Osteoblast (primary cell): Measurements from ENCODE around the gene MDC1. TPM values are rescaled to one million over a fixed set of nuclear protein-coding genes. Genes with fewer than 3 reads are reported as not detected.

Experiments
- DNase-seq: peaks from one replicate; pipeline ENCODE4 v3.0.0; 2011; ENCODE audit warnings: low spot score, mixed read lengths; ENCODE audit not compliant: insufficient read length; ENCODE audit errors: missing footprints
- H2AFZ ChIP-seq: 2 replicates; pipeline ENCODE4 v1.6.0; 2011; ENCODE audit warnings: mild to moderate bottlenecking, low read length
- H3K27ac ChIP-seq: 2 replicates; pipeline ENCODE4 v1.5.1; 2011; ENCODE audit warnings: mild to moderate bottlenecking, low read depth, low read length, moderate library complexity
- H3K27me3 ChIP-seq: 2 replicates; pipeline ENCODE4 v1.6.0; 2012; ENCODE audit warnings: mild to moderate bottlenecking, control low read depth, inconsistent platforms, low read length, moderate library complexity; ENCODE audit not compliant: insufficient read depth
- H3K36me3 ChIP-seq: 2 replicates; pipeline ENCODE4 v1.5.1; 2011; ENCODE audit warnings: mild to moderate bottlenecking, low read length, control low read depth, moderate library complexity; ENCODE audit not compliant: insufficient read depth
- H3K4me1 ChIP-seq: 2 replicates; pipeline ENCODE4 v1.5.1; 2011; ENCODE audit warnings: mild to moderate bottlenecking, low read length, control low read depth, moderate library complexity; ENCODE audit not compliant: insufficient read depth
- H3K4me2 ChIP-seq: 2 replicates; pipeline ENCODE4 v1.6.0; 2011; ENCODE audit warnings: mild to moderate bottlenecking, low read length; ENCODE audit not compliant: insufficient read depth
- H3K4me3 ChIP-seq: fragments of 200-600 bp; sonication (generic); 3 replicates; pipeline ENCODE4 v1.5.1; 2012; ENCODE audit warnings: mild to moderate bottlenecking, low read length, inconsistent platforms; ENCODE audit not compliant: insufficient read depth
- H3K79me2 ChIP-seq: 2 replicates; pipeline ENCODE4 v1.6.0; 2012; ENCODE audit warnings: mild to moderate bottlenecking, low read length, control low read depth, inconsistent platforms; ENCODE audit not compliant: insufficient read depth
- H3K9me3 ChIP-seq: 2 replicates; pipeline ENCODE4 v1.5.1; 2011; ENCODE audit warnings: low read depth, low read length, control low read depth
- H4K20me1 ChIP-seq: 2 replicates; pipeline ENCODE4 v1.6.0; 2012; ENCODE audit warnings: mild to moderate bottlenecking, low read length, control low read depth; ENCODE audit not compliant: insufficient read depth
- total RNA-seq: library from RNA; depleted of rRNA; stranded (reverse); fragments of >200 nt; gene quantifications from 2 replicates; pipeline ENCODE4 v1.2.3, GENCODE V29; 2012
- TF ChIP-seq, protein P1 (sequence below): IDR thresholded peaks from 2 replicates; pipeline ENCODE4 v1.5.1; 2011; ENCODE audit warnings: mild to moderate bottlenecking, low read depth, low read length, moderate library complexity; ENCODE audit errors: extremely low read depth

Gene MDC1
- total RNA-seq, 1 donor = 5.1 TPM

DNA sequence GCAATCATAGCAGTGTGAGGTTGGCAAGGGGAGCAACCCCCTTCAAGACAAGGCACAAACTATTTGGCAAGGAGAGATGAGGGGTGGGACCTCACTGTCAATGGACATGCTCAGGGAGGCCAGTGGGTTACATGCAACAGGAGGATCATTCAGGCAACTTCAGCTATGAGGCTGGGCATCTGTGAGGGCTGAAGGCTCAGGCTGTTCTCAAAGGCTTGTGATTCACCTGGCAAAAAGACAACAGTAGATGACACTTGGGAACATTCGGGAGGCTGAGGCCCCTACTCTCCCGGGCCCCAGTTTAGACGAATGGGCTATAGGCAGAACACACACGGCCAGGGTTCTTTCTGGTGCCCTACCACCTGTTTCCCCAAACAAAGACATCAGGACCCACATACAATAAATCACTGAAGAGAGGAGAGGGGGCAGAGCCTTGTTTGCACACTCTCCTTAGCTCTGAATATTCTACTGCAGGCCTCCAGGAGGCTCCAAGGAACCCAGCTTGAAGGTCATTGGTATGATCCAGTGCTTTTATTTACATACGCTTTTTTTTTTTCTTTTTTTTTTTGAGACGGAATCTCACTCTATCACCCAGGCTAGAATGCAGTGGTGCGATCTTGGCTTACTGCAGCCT is 11.0 kb upstream of the MDC1 start:
- Histone ChIP-seq H3K4me2 (no peak overlapping the region), H3K9me3 (no peaks in the 10 kb centered on the region), H3K4me1 (peaks cover 34% of the 10 kb centered on the region), H3K36me3 (peaks cover 79% of the 10 kb centered on the region), H2AFZ (no peak overlapping the region), H3K27ac (peak overlapping the region; percentile 27), H3K27me3 (no peaks in the 10 kb centered on the region), H4K20me1 (peaks cover 36% of the 10 kb centered on the region), H3K4me3 (no peak overlapping the region), H3K79me2 (peaks cover 31% of the 10 kb centered on the region)
- TF ChIP-seq, protein P1, sequence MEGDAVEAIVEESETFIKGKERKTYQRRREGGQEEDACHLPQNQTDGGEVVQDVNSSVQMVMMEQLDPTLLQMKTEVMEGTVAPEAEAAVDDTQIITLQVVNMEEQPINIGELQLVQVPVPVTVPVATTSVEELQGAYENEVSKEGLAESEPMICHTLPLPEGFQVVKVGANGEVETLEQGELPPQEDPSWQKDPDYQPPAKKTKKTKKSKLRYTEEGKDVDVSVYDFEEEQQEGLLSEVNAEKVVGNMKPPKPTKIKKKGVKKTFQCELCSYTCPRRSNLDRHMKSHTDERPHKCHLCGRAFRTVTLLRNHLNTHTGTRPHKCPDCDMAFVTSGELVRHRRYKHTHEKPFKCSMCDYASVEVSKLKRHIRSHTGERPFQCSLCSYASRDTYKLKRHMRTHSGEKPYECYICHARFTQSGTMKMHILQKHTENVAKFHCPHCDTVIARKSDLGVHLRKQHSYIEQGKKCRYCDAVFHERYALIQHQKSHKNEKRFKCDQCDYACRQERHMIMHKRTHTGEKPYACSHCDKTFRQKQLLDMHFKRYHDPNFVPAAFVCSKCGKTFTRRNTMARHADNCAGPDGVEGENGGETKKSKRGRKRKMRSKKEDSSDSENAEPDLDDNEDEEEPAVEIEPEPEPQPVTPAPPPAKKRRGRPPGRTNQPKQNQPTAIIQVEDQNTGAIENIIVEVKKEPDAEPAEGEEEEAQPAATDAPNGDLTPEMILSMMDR = peak; percentile 38
- DNase-seq = peak; percentile 79

DNA sequence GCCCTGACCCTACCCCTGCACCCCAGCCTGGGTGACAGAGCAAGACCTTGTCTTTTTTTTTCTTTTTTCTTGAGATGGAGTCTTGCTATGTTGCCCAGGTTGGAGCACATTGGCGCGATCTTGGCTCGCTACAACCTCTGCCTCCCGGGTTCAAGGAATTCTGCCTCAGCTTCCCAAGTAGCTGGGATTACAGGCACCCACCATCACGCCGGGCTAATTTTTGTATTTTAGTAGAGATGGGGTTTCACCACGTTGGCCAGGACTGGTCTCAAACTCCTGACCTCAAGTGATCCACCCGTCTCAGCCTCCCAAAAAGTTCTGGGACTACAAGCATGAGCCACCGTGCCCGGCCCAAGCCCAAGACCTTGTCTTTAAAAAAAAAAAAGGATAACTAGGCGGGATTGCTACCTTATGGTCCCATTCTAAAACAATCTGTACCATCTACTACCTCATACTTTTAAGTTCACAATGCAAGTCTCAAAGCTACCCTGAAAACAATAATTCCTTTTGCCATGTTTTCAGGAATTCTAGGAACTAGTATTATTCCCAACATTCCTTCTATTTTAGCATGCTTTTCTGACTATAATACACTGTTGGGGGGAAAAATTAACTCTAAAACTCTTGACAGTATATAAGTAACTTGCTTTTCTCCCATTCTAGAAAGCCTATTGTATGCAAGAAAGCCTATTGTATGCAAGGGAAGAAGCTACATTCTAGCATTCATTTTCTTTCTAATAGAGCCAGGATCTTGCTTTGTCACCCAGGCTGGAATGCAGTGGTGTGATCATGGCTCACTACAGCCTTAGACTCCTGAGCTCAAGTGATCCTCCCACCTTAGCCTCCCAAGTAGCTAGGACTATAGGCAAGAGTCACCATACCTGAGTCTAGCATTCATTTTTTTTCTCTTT is 9.7 kb upstream of the MDC1 start:
- no peak overlapping the region for H2AFZ ChIP-seq
- H3K27ac ChIP-seq = peak overlapping the region; percentile 7
- H3K36me3 ChIP-seq = peaks cover 79% of the 10 kb centered on the region
- peaks cover 37% of the 10 kb centered on the region for H3K79me2 ChIP-seq
- TF ChIP-seq, protein P1 = no peak
- H3K9me3 ChIP-seq = no peaks in the 10 kb centered on the region
- no peak overlapping the region for H3K4me3 ChIP-seq
- no peaks in the 10 kb centered on the region for H3K27me3 ChIP-seq
- H3K4me2 ChIP-seq = no peak overlapping the region
- peaks cover 44% of the 10 kb centered on the region for H4K20me1 ChIP-seq
- DNase-seq = no peak
- H3K4me1 ChIP-seq = peaks cover 42% of the 10 kb centered on the region

DNA sequence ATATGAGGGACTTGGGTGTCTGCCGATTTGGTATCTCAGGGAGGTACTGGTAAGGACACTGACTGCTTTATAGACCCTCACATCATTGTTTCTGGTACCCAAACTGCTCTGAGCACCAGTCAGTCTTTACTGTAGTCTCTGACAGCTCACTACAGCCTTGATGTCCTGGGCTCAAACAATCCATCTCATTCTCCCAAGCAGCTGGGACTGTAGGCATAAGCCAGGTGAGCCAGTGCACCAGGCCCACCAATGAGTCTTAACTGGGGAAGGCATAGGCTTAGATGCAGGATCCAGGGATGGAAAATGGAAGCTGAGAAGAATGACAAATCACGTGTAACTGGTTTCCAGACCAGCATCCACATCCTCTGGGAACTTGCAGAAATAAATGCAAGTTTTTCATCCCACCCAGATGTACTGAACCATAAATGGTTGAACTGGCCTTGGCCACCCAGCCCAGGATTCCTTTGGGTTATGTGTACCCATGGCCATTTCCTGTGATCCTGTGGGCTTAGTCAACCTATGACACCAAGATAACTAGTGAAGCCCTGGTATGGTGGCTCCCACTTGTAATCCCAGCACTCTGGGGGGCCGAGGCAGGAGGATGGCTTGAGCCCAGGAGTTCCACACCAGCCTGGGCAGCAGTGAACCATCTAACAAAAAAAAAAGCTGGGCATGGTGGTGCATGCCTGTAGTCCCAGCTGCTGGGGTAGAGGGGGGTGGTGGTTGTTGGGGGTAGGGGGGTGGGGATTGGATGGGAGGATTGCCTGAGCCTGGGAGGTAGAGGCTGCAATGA is 8.8 kb upstream of the MDC1 start:
- DNase-seq = peak; percentile 70
- Histone ChIP-seq H3K27ac (peak overlapping the region; percentile 26), H3K4me2 (no peak overlapping the region), H3K27me3 (no peaks in the 10 kb centered on the region), H3K4me1 (peaks cover 42% of the 10 kb centered on the region), H2AFZ (no peak overlapping the region), H3K4me3 (no peak overlapping the region), H3K36me3 (peaks cover 74% of the 10 kb centered on the region), H4K20me1 (peaks cover 48% of the 10 kb centered on the region), H3K9me3 (no peaks in the 10 kb centered on the region), H3K79me2 (peaks cover 44% of the 10 kb centered on the region)
- TF ChIP-seq, protein P1 = no peak
